Activated CD8-positive, alpha-beta T cell treated with anti-CD3 and anti-CD28 coated beads for 36 hours (primary cell): ENCODE data around the gene GPR3. TPM values are rescaled to one million over a fixed set of nuclear protein-coding genes. Genes with fewer than 3 reads are reported as not detected.

Experiments
- ATAC-seq: fragments of 200-7000 bp; cut with Tn5 transposase; one replicate; pipeline ENCODE4 v1.10.0; 2021; ENCODE audit warnings: mild to moderate bottlenecking, moderate library complexity
- CTCF ChIA-PET: fragments of 350-600 bp; sonication (Branson Sonifier 250); formaldehyde crosslinking; loops from one replicate; lab custom pipeline; 2021; ENCODE audit warnings: antibody characterized with exemption; lab: Charles Lee
- POLR2A ChIA-PET: fragments of 350-600 bp; sonication (Branson Sonifier 250); formaldehyde crosslinking; loops from one replicate; lab custom pipeline; 2021; ENCODE audit warnings: antibody characterized with exemption; lab: Charles Lee
- DNase-seq: peaks from one replicate; pipeline ENCODE4 v3.0.0-alpha.2; 2020
- H3K27ac Mint-ChIP-seq: one replicate; pipeline ENCODE4 v1.8.0; 2021; ENCODE audit warnings: mild to moderate bottlenecking, mixed read lengths
- H3K27me3 Mint-ChIP-seq: one replicate; pipeline ENCODE4 v1.8.0; 2021; ENCODE audit warnings: mixed read lengths
- H3K36me3 Mint-ChIP-seq: one replicate; pipeline ENCODE4 v1.8.0; 2021; ENCODE audit warnings: low read depth, mixed read lengths
- H3K4me1 Mint-ChIP-seq: one replicate; pipeline ENCODE4 v1.8.0; 2021; ENCODE audit warnings: low read depth, mixed read lengths
- H3K4me3 Mint-ChIP-seq: one replicate; pipeline ENCODE4 v1.8.0; 2021; ENCODE audit warnings: mild to moderate bottlenecking, moderate library complexity, mixed read lengths
- H3K9me3 Mint-ChIP-seq: one replicate; pipeline ENCODE4 v1.8.0; 2021; ENCODE audit warnings: mixed read lengths
- CTCF ChIP-seq: fragments of 200-600 bp; IDR thresholded peaks from one replicate; pipeline ENCODE4 v1.8.0; 2022; ENCODE audit warnings: antibody characterized with exemption, mild to moderate bottlenecking
- intact Hi-C: fragments of 100-400 bp; cut with micrococcal nuclease; formaldehyde crosslinking; loops from one replicate; pipeline ENCODE4 v1.10.0; 2022
- total RNA-seq, 2 experiments: library from RNA; stranded (reverse); gene quantifications; one replicate each; pipeline ENCODE4 v1.2.3, GENCODE V29; 2021

The GPR3 gene
- total RNA-seq, 2 experiments from 2014 or later: 1.1 to 1.7 TPM

- intact Hi-C loops: no loop called here
- Mint-ChIP-seq H3K27me3 (no peaks in the 10 kb centered on the region), H3K4me3 (no peak overlapping the region), H3K27ac (no peak overlapping the region), H3K9me3 (no peaks in the 10 kb centered on the region), H3K4me1 (peaks cover 14% of the 10 kb centered on the region), H3K36me3 (peaks cover 45% of the 10 kb centered on the region)
- POLR2A ChIA-PET: interaction anchor here (0.9 to 1.6 kb wide), 3 partner anchors 70 to 115 kb away, joined by 3 to 4 read pairs (median 3); no protein-coding TSS in a partner anchor
- DNase-seq (no peak), ATAC-seq (no peak)
- no peak for TF ChIP-seq CTCF
- CTCF ChIA-PET: interaction anchor here (0.9 to 5.7 kb wide), 7 partner anchors 10 to 189 kb away, joined by 3 to 34 read pairs (median 3); no protein-coding TSS in a partner anchor
These were observed 20.1 kb downstream of the GPR3 start for GRCh38 chr1:27412502-27412901.

GRCh38 chr1:27413004-27413403 is 20.6 kb downstream of the GPR3 start:
- DNase-seq: no peak
- POLR2A ChIA-PET: interaction anchor here (0.9 to 1.6 kb wide), 3 partner anchors 70 to 116 kb away, joined by 3 to 4 read pairs (median 3); no protein-coding TSS in a partner anchor
- no peaks in the 10 kb centered on the region for H3K9me3 Mint-ChIP-seq
- H3K4me1 Mint-ChIP-seq: peaks cover 15% of the 10 kb centered on the region
- no peak for TF ChIP-seq CTCF
- intact Hi-C loops: no loop called here
- ATAC-seq: no peak
- CTCF ChIA-PET: interaction anchor here (0.9 to 5.7 kb wide), 8 partner anchors 10 to 192 kb away, joined by 3 to 36 read pairs (median 4); partner anchors contain the start of gene AHDC1
- peak overlapping the region; percentile 44 for H3K27ac Mint-ChIP-seq
- H3K27me3 Mint-ChIP-seq: no peaks in the 10 kb centered on the region
- peaks cover 48% of the 10 kb centered on the region for H3K36me3 Mint-ChIP-seq
- no peak overlapping the region for H3K4me3 Mint-ChIP-seq

- intact Hi-C loops: no loop called here
- DNase-seq (no peak), ATAC-seq (no peak)
- Mint-ChIP-seq H3K36me3 (peaks cover 51% of the 10 kb centered on the region), H3K27ac (peak overlapping the region; percentile 40), H3K4me1 (peaks cover 26% of the 10 kb centered on the region), H3K27me3 (no peaks in the 10 kb centered on the region), H3K9me3 (no peaks in the 10 kb centered on the region), H3K4me3 (no peak overlapping the region)
- ChIA-PET POLR2A (interaction anchor here (1.0 to 1.6 kb wide), 3 partner anchors 9 to 68 kb away, joined by 3 to 4 read pairs (median 3); no protein-coding TSS in a partner anchor), CTCF (interaction anchor here (0.8 to 5.7 kb wide), 7 partner anchors 12 to 194 kb away, joined by 3 to 36 read pairs (median 18); partner anchors contain the start of gene AHDC1)
- no peak for TF ChIP-seq CTCF
These were observed 21.7 kb downstream of the GPR3 start for GRCh38 chr1:27414091-27414490.

GRCh38 chr1:27416387-27417111 is 24.1 kb downstream of the GPR3 start:
- H3K4me3 Mint-ChIP-seq: no peak overlapping the region
- intact Hi-C loops: loop anchor here (5.0 kb wide), 2 partner anchors 66 to 106 kb away; no protein-coding TSS in a partner anchor
- H3K36me3 Mint-ChIP-seq: peaks cover 43% of the 10 kb centered on the region
- ATAC-seq: peak; percentile 49
- H3K27ac Mint-ChIP-seq: peak overlapping the region; percentile 7
- ChIA-PET POLR2A (interaction anchor here (1.6 to 2.9 kb wide), 3 partner anchors 22 to 110 kb away, joined by 4 to 12 read pairs (median 7); no protein-coding TSS in a partner anchor), CTCF (interaction anchor here (0.7 to 5.7 kb wide), 38 partner anchors 9 to 307 kb away, joined by 3 to 36 read pairs (median 5); partner anchors contain the start of genes AHDC1, IFI6 and WASF2)
- TF ChIP-seq CTCF: peak; percentile 64
- peak; percentile 71 for DNase-seq
- H3K4me1 Mint-ChIP-seq: peaks cover 34% of the 10 kb centered on the region
- no peaks in the 10 kb centered on the region for H3K9me3 Mint-ChIP-seq
- H3K27me3 Mint-ChIP-seq: no peaks in the 10 kb centered on the region
